Mucosa of stomach (tissue), 1 donor: ENCODE measurements around the gene MUC20.
"Not testable (repeated sequence)": the region's sequence is repeated elsewhere in the genome, so short reads cannot be mapped to it uniquely, and the experiment has no call there.

Experiments
- H3K27me3 ChIP-seq: one replicate; pipeline ENCODE4 v1.7.0; 2013; ENCODE audit warnings: mild to moderate bottlenecking, low read length; ENCODE audit not compliant: control insufficient read depth, insufficient read depth
- H3K36me3 ChIP-seq: one replicate; pipeline ENCODE4 v1.7.0; 2013; ENCODE audit warnings: low read length; ENCODE audit not compliant: control insufficient read depth, insufficient read depth
- H3K4me1 ChIP-seq: one replicate; pipeline ENCODE4 v1.7.0; 2013; ENCODE audit warnings: mild to moderate bottlenecking, low read length; ENCODE audit not compliant: control insufficient read depth, insufficient read depth
- H3K4me3 ChIP-seq: one replicate; pipeline ENCODE4 v1.7.0; 2013; ENCODE audit warnings: low read length
- H3K9ac ChIP-seq: one replicate; pipeline ENCODE4 v1.7.0; 2013; ENCODE audit warnings: mild to moderate bottlenecking, low read length, moderate library complexity
- H3K9me3 ChIP-seq: one replicate; pipeline ENCODE4 v1.7.0; 2013; ENCODE audit warnings: mild to moderate bottlenecking, low read length, moderate library complexity; ENCODE audit not compliant: control insufficient read depth
- donor health status: Pancreatic carcinoma.

The MUC20 gene

GRCh38 chr3:195709676-195710085 lies 11.1 kb upstream of the MUC20 start:
- Histone ChIP-seq H3K9me3 (no peaks in the 10 kb centered on the region), H3K27me3 (no peaks in the 10 kb centered on the region), H3K4me1 (no peaks in the 10 kb centered on the region), H3K4me3 (no peak overlapping the region), H3K9ac (no peak overlapping the region), H3K36me3 (no peaks in the 10 kb centered on the region)

GRCh38 chr3:195710126-195710905 lies 10.5 kb upstream of the MUC20 start:
- H3K9ac ChIP-seq, H3K9me3 ChIP-seq, H3K4me1 ChIP-seq, H3K4me3 ChIP-seq, H3K36me3 ChIP-seq, H3K27me3 ChIP-seq: not testable (repeated sequence)

GRCh38 chr3:195711091-195711812 lies 9.5 kb upstream of the MUC20 start:
- not testable (repeated sequence) for H3K9me3 ChIP-seq, H3K27me3 ChIP-seq, H3K4me3 ChIP-seq, H3K9ac ChIP-seq, H3K36me3 ChIP-seq, H3K4me1 ChIP-seq

- H3K27me3 ChIP-seq = no peaks in the 10 kb centered on the region
- no peak overlapping the region for H3K4me3 ChIP-seq
- H3K36me3 ChIP-seq = no peaks in the 10 kb centered on the region
- peaks cover 16% of the 10 kb centered on the region for H3K4me1 ChIP-seq
- no peak overlapping the region for H3K9ac ChIP-seq
- no peaks in the 10 kb centered on the region for H3K9me3 ChIP-seq
Observed at GRCh38 chr3:195711813-195712534, 8.8 kb upstream of the MUC20 start.

- H3K36me3 ChIP-seq, H3K4me3 ChIP-seq, H3K9ac ChIP-seq, H3K9me3 ChIP-seq, H3K27me3 ChIP-seq: not testable (repeated sequence)
- H3K4me1 ChIP-seq = peaks cover 17% of the 10 kb centered on the region
Observed at GRCh38 chr3:195712535-195712910, 8.3 kb upstream of the MUC20 start.

- not testable (repeated sequence) for H3K4me3 ChIP-seq, H3K9ac ChIP-seq, H3K9me3 ChIP-seq, H3K27me3 ChIP-seq, H3K36me3 ChIP-seq
- H3K4me1 ChIP-seq = peaks cover 17% of the 10 kb centered on the region
Observed at GRCh38 chr3:195713150-195713549, 7.6 kb upstream of the MUC20 start.

- H3K4me3 ChIP-seq = no peak overlapping the region
- no peaks in the 10 kb centered on the region for H3K9me3 ChIP-seq
- H3K4me1 ChIP-seq = peaks cover 24% of the 10 kb centered on the region
- H3K36me3 ChIP-seq = no peaks in the 10 kb centered on the region
- H3K27me3 ChIP-seq = no peaks in the 10 kb centered on the region
- no peak overlapping the region for H3K9ac ChIP-seq
Observed at GRCh38 chr3:195714380-195715011, 6.3 kb upstream of the MUC20 start.

GRCh38 chr3:195715134-195715533 lies 5.6 kb upstream of the MUC20 start:
- Histone ChIP-seq H3K27me3 (no peaks in the 10 kb centered on the region), H3K9ac (no peak overlapping the region), H3K4me1 (peaks cover 25% of the 10 kb centered on the region), H3K4me3 (no peak overlapping the region), H3K9me3 (no peaks in the 10 kb centered on the region), H3K36me3 (no peaks in the 10 kb centered on the region)

- H3K9ac ChIP-seq = no peak overlapping the region
- H3K4me3 ChIP-seq = no peak overlapping the region
- peaks cover 31% of the 10 kb centered on the region for H3K4me1 ChIP-seq
- H3K9me3 ChIP-seq = no peaks in the 10 kb centered on the region
- no peaks in the 10 kb centered on the region for H3K36me3 ChIP-seq
- peaks cover 2% of the 10 kb centered on the region for H3K27me3 ChIP-seq
Observed at GRCh38 chr3:195715583-195716266, 5.1 kb upstream of the MUC20 start.

- no peaks in the 10 kb centered on the region for H3K9me3 ChIP-seq
- H3K9ac ChIP-seq = no peak overlapping the region
- peaks cover 3% of the 10 kb centered on the region for H3K27me3 ChIP-seq
- peaks cover 35% of the 10 kb centered on the region for H3K4me1 ChIP-seq
- no peaks in the 10 kb centered on the region for H3K36me3 ChIP-seq
- no peak overlapping the region for H3K4me3 ChIP-seq
Observed at GRCh38 chr3:195717416-195717815, 3.4 kb upstream of the MUC20 start.

- H3K9ac ChIP-seq = no peak overlapping the region
- H3K36me3 ChIP-seq = no peaks in the 10 kb centered on the region
- peaks cover 35% of the 10 kb centered on the region for H3K4me1 ChIP-seq
- peaks cover 3% of the 10 kb centered on the region for H3K27me3 ChIP-seq
- H3K4me3 ChIP-seq = no peak overlapping the region
- H3K9me3 ChIP-seq = no peaks in the 10 kb centered on the region
Observed at GRCh38 chr3:195717852-195718476, 2.8 kb upstream of the MUC20 start.
